Tibial nerve (tissue), 4 donors: Measurements from ENCODE around the gene CDH8.

Experiments
- EP300 ChIP-seq, 2 donors: sonication (generic); formaldehyde crosslinking; IDR thresholded peaks; one replicate each; pipeline ENCODE4 v1.6.1; 2017; ENCODE audit warnings: antibody characterized with exemption in 2 of 2, mild to moderate bottlenecking in 1 of 2
- POLR2A ChIP-seq, 2 donors: fragments of 450-650 bp; IDR thresholded peaks; one replicate each; pipeline ENCODE4 v1.6.1; 2017; ENCODE audit warnings: antibody characterized with exemption in 2 of 2, mild to moderate bottlenecking in 2 of 2, moderate library complexity in 2 of 2
- TF ChIP-seq, protein P1 (sequence below), 5 experiments: fragments of 200-600 bp in 3 of 5; fragments of 450-650 bp in 2 of 5; sonication (generic) in 3 of 5; IDR thresholded peaks; one replicate each; pipeline ENCODE4 v1.5.1; 2016 to 2019; ENCODE audit warnings: antibody characterized with exemption in 5 of 5, mild to moderate bottlenecking in 3 of 5, moderate library complexity in 2 of 5

DNA sequence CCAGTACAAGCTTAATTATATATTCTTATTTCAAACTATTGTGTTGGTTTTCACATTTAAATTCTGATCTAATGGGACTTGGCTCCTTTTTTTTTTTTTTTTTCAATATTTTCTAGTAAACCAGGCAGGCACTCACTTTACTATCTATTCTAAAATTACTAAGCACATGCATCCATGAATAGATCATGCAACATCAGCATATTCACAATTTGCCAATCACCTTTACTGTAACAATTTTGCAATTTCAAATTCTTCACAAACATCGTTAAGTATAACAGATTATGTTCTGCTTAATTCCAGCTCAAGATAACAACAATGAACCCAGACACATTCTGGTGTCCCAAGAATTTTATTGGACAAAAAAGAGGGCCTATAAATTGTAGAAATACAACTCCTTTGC is 217.4 kb downstream of the CDH8 start:
- TF ChIP-seq, protein P1, sequence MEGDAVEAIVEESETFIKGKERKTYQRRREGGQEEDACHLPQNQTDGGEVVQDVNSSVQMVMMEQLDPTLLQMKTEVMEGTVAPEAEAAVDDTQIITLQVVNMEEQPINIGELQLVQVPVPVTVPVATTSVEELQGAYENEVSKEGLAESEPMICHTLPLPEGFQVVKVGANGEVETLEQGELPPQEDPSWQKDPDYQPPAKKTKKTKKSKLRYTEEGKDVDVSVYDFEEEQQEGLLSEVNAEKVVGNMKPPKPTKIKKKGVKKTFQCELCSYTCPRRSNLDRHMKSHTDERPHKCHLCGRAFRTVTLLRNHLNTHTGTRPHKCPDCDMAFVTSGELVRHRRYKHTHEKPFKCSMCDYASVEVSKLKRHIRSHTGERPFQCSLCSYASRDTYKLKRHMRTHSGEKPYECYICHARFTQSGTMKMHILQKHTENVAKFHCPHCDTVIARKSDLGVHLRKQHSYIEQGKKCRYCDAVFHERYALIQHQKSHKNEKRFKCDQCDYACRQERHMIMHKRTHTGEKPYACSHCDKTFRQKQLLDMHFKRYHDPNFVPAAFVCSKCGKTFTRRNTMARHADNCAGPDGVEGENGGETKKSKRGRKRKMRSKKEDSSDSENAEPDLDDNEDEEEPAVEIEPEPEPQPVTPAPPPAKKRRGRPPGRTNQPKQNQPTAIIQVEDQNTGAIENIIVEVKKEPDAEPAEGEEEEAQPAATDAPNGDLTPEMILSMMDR (IDR thresholded peaks at IDR 0.05), result no peak
- TF ChIP-seq EP300 (IDR thresholded peaks at IDR 0.05), result no peak
- TF ChIP-seq POLR2A (IDR thresholded peaks at IDR 0.05), result no peak
